WTC11 (cell line): ENCODE data around the gene CPNE6.

Source experiments
- AFF4 ChIP-seq: sonication (generic); formaldehyde crosslinking; IDR thresholded peaks from 2 replicates; pipeline ENCODE4 v1.8.1; 2023; ENCODE audit warnings: mild to moderate bottlenecking, missing genetic modification reagents, borderline replicate concordance
- ATF1 ChIP-seq: sonication (generic); formaldehyde crosslinking; IDR thresholded peaks from 2 replicates; pipeline ENCODE4 v1.8.1; 2023; ENCODE audit warnings: mild to moderate bottlenecking, moderate library complexity, missing genetic modification reagents
- CTCF ChIP-seq: fragments of 200-600 bp; IDR thresholded peaks from 2 replicates; pipeline ENCODE4 v1.8.0; 2022; ENCODE audit warnings: antibody characterized with exemption
- FOXJ3 ChIP-seq: sonication (generic); formaldehyde crosslinking; IDR thresholded peaks from 2 replicates; pipeline ENCODE4 v1.9.0; 2021; ENCODE audit warnings: missing genetic modification reagents, mild to moderate bottlenecking, borderline replicate concordance
- GABPB1 ChIP-seq: sonication (generic); formaldehyde crosslinking; IDR thresholded peaks from 2 replicates; pipeline ENCODE4 v1.8.1; 2023; ENCODE audit warnings: mild to moderate bottlenecking, missing genetic modification reagents
- IRF2 ChIP-seq: sonication (generic); formaldehyde crosslinking; IDR thresholded peaks from 2 replicates; pipeline ENCODE4 v1.8.0; 2022; ENCODE audit warnings: low read depth, missing genetic modification reagents, borderline replicate concordance
- JAZF1 ChIP-seq: fragments of 250-450 bp; sonication (Bioruptor Pico); IDR thresholded peaks from 2 replicates; pipeline ENCODE4 v1.9.0; 2021; ENCODE audit warnings: moderate library complexity, mild to moderate bottlenecking, inconsistent platforms
- JUN ChIP-seq: sonication (generic); formaldehyde crosslinking; IDR thresholded peaks from 2 replicates; pipeline ENCODE4 v1.8.0; 2023; ENCODE audit warnings: mild to moderate bottlenecking, missing genetic modification reagents
- MAX ChIP-seq: sonication (generic); formaldehyde crosslinking; IDR thresholded peaks from 2 replicates; pipeline ENCODE4 v1.8.0; 2022; ENCODE audit warnings: mild to moderate bottlenecking, missing genetic modification reagents
- NR3C1 ChIP-seq: sonication (generic); formaldehyde crosslinking; conservative IDR thresholded peaks from 2 replicates; pipeline ENCODE4 v1.8.1; 2023; ENCODE audit warnings: low read depth, mild to moderate bottlenecking, missing genetic modification reagents
- SP1 ChIP-seq: sonication (generic); formaldehyde crosslinking; conservative IDR thresholded peaks from 2 replicates; pipeline ENCODE4 v1.8.1; 2022; ENCODE audit warnings: missing genetic modification reagents
- TP53 ChIP-seq: sonication (generic); formaldehyde crosslinking; IDR thresholded peaks from 2 replicates; pipeline ENCODE4 v1.8.1; 2023; ENCODE audit warnings: mild to moderate bottlenecking, missing genetic modification reagents

GRCh38 chr14:24072436-24072835 lies 1.1 kb downstream of the CPNE6 start:
- no peak for TF ChIP-seq CTCF
- TF ChIP-seq JAZF1, result no peak
- no peak for TF ChIP-seq AFF4 (CRISPR knock-in tag)
- TF ChIP-seq GABPB1 (CRISPR knock-in tag), result no peak
- no peak for TF ChIP-seq MAX (CRISPR knock-in tag)
- no peak for TF ChIP-seq SP1 (CRISPR knock-in tag)
- no peak for TF ChIP-seq ATF1 (CRISPR knock-in tag)
- no peak for TF ChIP-seq NR3C1 (CRISPR knock-in tag)
- TF ChIP-seq JUN (CRISPR knock-in tag), result no peak
- no peak for TF ChIP-seq FOXJ3 (CRISPR knock-in tag)
- no peak for TF ChIP-seq IRF2 (CRISPR knock-in tag)
- no peak for TF ChIP-seq TP53
